Peyer's patch (tissue), 4 donors: ENCODE results near the gene FAR2.

Experiments
- CTCF ChIP-seq, 6 experiments: fragments of 450-650 bp in 4 of 6; fragments of 200-600 bp in 2 of 6; sonication (generic) in 1 of 6; IDR thresholded peaks; one replicate each; pipeline ENCODE4 v1.5.1; 2017 to 2019; ENCODE audit warnings: antibody characterized with exemption in 6 of 6, mild to moderate bottlenecking in 3 of 6, moderate library complexity in 1 of 6
- POLR2A ChIP-seq, 2 donors: fragments of 450-650 bp; IDR thresholded peaks; one replicate each; pipeline ENCODE4 v1.5.1; 2017; ENCODE audit warnings: antibody characterized with exemption in 2 of 2, mild to moderate bottlenecking in 2 of 2, moderate library complexity in 2 of 2

- TF ChIP-seq CTCF (IDR thresholded peaks at IDR 0.05) (no peak), POLR2A (IDR thresholded peaks at IDR 0.05) (no peak)
Observed at GRCh38 chr12:29164477-29165393, 15.7 kb downstream of the FAR2 start.
